Breast epithelium (tissue), 3 donors: ENCODE data around the gene SPPL2B.

Source experiments
- CTCF ChIP-seq, 3 donors: fragments of 450-650 bp; IDR thresholded peaks; one replicate each; pipeline ENCODE4 v1.5.1; 2016 to 2017; ENCODE audit warnings: antibody characterized with exemption in 3 of 3, mild to moderate bottlenecking in 3 of 3, moderate library complexity in 3 of 3
- POLR2AphosphoS5 ChIP-seq, 3 donors: sonication (generic); formaldehyde crosslinking; IDR thresholded peaks; one replicate each; pipeline ENCODE4 v1.6.1; 2017; ENCODE audit warnings: antibody characterized with exemption in 3 of 3

GRCh38 chr19:2361246-2362045 lies 33.0 kb downstream of the SPPL2B start:
- TF ChIP-seq CTCF (IDR thresholded peaks at IDR 0.05): no peak
- TF ChIP-seq POLR2AphosphoS5 (IDR thresholded peaks at IDR 0.05): no peak
